ENCODE measurements around the gene PYGM.

Gene PYGM

DNA sequence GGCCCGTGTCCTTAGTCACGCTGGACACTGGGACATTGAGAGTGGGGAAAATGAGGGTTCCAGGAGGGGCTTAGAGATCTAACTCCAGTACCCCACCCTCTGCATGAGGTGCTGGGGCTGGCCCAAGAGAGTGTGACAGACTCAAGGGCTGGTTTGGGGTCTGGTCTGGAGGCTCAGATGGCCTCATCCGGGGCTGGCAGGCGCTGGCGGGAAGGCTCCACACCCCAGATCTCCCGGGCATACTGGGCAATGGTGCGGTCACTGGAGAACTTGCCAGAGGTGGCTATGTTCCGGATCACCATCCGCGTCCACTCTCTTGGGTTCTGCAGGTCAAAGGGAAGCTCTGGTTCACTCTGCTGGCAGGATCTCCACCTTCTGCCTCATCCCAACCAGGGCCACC lies 13.3 kb downstream of the PYGM start:
- no peak overlapping the region for H3K4me3 ChIP-seq (ENCODE audit: low read depth, low read length)
- TF ChIP-seq, protein P1, sequence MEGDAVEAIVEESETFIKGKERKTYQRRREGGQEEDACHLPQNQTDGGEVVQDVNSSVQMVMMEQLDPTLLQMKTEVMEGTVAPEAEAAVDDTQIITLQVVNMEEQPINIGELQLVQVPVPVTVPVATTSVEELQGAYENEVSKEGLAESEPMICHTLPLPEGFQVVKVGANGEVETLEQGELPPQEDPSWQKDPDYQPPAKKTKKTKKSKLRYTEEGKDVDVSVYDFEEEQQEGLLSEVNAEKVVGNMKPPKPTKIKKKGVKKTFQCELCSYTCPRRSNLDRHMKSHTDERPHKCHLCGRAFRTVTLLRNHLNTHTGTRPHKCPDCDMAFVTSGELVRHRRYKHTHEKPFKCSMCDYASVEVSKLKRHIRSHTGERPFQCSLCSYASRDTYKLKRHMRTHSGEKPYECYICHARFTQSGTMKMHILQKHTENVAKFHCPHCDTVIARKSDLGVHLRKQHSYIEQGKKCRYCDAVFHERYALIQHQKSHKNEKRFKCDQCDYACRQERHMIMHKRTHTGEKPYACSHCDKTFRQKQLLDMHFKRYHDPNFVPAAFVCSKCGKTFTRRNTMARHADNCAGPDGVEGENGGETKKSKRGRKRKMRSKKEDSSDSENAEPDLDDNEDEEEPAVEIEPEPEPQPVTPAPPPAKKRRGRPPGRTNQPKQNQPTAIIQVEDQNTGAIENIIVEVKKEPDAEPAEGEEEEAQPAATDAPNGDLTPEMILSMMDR (IDR thresholded peaks at IDR 0.05; ENCODE audit: low read depth, low read length) = no peak
- in situ Hi-C loops (cut with HindIII; ENCODE audit: low sequenced_read_pairs) = no loop called here
- no peak for DNase-seq (ENCODE audit: low read depth, low spot score)

DNA sequence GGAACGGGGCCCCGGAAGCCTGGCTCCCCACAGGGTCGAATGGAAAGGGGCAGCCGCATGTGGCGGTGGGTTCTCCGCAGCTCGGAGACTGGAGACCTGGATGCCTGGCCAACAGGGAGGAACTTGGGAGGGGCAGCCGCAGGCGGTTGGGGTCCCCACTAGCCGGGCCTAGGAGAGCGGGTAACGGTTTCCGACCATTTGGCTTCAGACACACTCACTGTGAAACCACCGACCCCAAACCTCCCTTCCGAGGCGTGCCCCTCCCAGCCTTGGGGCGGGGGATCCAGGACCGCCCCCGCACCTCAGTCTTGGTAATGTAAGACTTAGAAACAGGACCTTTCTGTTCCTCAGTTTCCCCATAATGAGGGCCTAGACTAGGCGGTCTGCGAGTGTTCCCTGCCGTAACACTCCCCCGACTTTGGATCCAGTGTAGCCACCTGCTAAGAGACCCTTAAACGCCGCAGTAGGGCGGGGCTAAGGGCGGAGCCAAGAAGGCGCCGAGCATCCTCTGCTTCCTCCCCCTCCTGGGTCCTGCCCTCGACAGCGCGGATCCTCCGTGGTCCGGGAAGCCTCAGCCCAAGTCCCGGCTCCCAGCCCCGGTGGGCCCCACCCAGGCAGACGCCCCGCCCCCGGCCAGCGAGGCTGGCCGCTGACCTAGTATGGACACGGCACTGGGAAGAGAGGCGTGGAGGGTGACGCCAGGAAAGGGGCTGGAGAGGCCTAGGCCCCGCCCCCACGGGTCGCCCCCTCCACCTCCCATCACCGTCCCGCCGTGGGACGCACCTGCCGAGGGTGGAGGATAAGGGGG lies 14.0 kb downstream of the PYGM start:
- TF ChIP-seq, protein P1 (IDR thresholded peaks at IDR 0.05; ENCODE audit: low read depth, low read length) = no peak
- H3K4me3 ChIP-seq (ENCODE audit: low read depth, low read length) = peak overlapping the region; percentile 24
- in situ Hi-C loops (cut with HindIII; ENCODE audit: low sequenced_read_pairs) = no loop called here
- peak; percentile 56 for DNase-seq (ENCODE audit: low read depth, low spot score)

DNA sequence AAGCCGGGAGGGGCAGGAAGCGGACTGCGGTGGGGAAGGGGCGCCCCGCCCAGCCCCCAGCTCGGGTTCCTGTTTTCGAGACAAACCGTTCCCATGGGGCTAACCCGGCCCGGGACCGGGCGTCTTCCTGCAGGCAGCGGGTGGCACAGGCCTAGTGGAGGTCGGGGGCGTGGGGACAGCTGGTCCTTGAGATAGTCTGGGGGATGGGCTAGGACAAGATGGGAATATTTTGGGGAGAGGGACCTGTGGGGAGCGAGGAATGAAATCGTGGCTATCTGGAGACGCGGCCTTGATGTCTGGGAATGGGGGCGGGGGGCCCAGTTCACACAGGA lies 14.6 kb downstream of the PYGM start:
- TF ChIP-seq, protein P1 (IDR thresholded peaks at IDR 0.05; ENCODE audit: low read depth, low read length) = no peak
- no peak for DNase-seq (ENCODE audit: low read depth, low spot score)
- in situ Hi-C loops (cut with HindIII; ENCODE audit: low sequenced_read_pairs) = no loop called here
- H3K4me3 ChIP-seq (ENCODE audit: low read depth, low read length) = peak overlapping the region; percentile 24

DNA sequence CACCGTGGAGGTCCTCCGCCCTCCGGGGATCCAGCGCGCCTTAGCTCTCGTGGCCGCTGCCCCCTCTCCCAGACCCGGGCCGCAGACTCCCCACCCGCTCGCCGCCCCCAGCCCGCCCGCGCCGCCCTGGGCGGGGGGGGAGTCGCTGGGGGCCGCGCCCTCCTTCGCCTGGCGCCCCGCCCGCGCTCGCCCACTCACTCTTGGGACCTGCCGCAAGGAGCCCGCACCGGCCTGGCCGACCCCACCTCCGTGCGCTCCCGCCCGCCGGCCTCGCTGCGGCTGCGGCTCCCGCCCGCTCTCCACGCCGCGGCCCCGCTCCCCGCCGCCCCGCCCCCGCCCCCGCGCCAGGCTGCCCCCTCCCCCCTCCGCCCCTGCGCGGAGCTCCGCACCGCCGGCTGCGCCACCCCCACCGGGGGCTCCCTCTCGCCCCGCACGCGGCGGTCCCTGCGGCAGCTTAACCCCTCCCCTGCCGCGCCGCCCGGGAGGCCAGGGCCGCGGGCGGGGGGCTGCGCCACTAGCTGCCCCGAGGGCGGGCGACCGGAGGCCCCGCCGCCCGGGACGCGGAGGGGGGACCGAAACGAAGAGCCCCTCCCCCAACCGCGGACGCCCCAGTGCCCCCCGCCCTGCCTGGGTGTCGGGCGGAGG lies 15.1 kb downstream of the PYGM start:
- TF ChIP-seq, protein P1 (IDR thresholded peaks at IDR 0.05; ENCODE audit: low read depth, low read length) = no peak

DNA sequence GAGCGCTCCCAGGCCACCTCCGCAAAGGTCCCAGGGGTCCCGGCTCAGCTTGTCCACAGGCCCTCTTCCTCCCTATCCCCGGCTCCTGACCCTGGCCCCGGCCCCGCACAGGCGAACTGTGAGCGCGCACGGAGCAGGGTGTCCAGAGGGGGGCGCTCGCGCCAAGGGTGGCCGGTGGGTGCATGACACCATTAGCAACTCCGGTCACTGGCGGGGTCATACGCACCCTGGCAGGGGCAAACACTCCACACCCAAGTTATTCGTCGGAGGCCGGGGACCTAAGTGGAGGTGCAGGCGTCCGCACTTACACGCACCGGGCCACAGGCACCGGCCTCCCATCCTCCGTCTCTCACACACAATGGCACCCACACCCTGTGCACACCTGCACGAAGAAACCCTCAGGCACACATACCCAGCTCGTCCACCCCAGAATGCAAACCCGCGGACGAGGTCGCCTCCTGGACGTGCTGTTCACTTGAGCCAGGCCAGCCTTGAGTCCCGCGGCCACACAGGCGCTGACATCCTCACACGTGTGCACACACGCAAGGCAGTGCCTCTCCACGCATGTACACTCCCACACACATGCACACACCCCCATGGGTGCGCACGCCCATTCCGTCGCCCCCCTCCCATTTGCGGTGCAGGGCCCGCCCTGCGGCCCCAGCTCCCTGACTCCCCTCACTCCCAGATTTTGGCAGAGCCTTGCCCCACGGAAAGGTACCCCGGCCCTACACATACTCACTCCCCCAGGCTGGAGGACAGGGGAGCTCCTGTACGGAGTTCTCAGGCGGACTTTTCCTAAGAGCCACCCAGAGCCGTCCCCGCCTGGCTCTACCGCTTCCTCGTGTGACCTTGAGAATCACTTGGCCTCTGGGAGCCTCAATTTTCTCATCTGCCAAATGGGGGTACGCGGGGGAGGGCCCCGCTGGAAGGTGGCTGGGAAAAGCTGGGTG lies 15.9 kb downstream of the PYGM start, which contains the start of gene RASGRP2:
TSS of gene RASGRP2 (minus strand) at position 552 of the 953 bp plus-strand sequence. CDS start 1,276 bp downstream, outside the sequence.
- TF ChIP-seq, protein P1 (IDR thresholded peaks at IDR 0.05; ENCODE audit: low read depth, low read length) = peak; percentile 71
- in situ Hi-C loops (cut with HindIII; ENCODE audit: low sequenced_read_pairs) = no loop called here
- no peak for DNase-seq (ENCODE audit: low read depth, low spot score)
- H3K4me3 ChIP-seq (ENCODE audit: low read depth, low read length) = peak within 1 kb of the TSS; percentile 24

More for the DNA sequence above, 15.1 kb downstream of the PYGM start:
- in situ Hi-C loops (cut with HindIII; ENCODE audit: low sequenced_read_pairs) = no loop called here
- no peak for DNase-seq (ENCODE audit: low read depth, low spot score)
- peak overlapping the region; percentile 24 for H3K4me3 ChIP-seq (ENCODE audit: low read depth, low read length)
